Activated T-cell treated with anti-CD3 and anti-CD28 coated beads, Interleukin-2, amount 50 U/mL, for 72 hours (primary cell): ENCODE data around the gene C1QTNF12. TPM values are rescaled to one million over a fixed set of nuclear protein-coding genes. Genes with fewer than 3 reads are reported as not detected.
A peak's percentile ranks its signal among the peaks of the same experiment; 100 is the strongest.

Source experiments
- ATAC-seq, 2 donors: fragments of 150-1000 bp; cut with Tn5 transposase; replicated peaks in 1 of 2; 2 replicates each; pipeline ENCODE4 v1.10.0; 2021; ENCODE audit warnings: moderate library complexity in 2 of 2, mild to moderate bottlenecking in 1 of 2
- DNase-seq, 2 donors: peaks; one replicate each; pipeline ENCODE4 v3.0.0; 2021 to 2022; ENCODE audit warnings: mixed read lengths in 1 of 2
- H3K27ac Mint-ChIP-seq: one replicate; pipeline ENCODE4 v1.8.0; 2022; ENCODE audit warnings: mild to moderate bottlenecking, moderate library complexity, mixed read lengths
- H3K27me3 Mint-ChIP-seq: one replicate; pipeline ENCODE4 v1.8.0; 2022; ENCODE audit warnings: low read depth, mixed read lengths
- H3K36me3 Mint-ChIP-seq, 2 donors: one replicate each; pipeline ENCODE4 v1.8.0; 2022; ENCODE audit warnings: mixed read lengths in 2 of 2, mild to moderate bottlenecking in 1 of 2; ENCODE audit not compliant: insufficient read depth in 2 of 2
- H3K4me1 Mint-ChIP-seq: one replicate; pipeline ENCODE4 v1.8.0; 2022; ENCODE audit warnings: low read depth, mixed read lengths
- H3K4me3 Mint-ChIP-seq, 2 donors: one replicate each; pipeline ENCODE4 v1.8.0; 2022; ENCODE audit warnings: mild to moderate bottlenecking in 2 of 2, mixed read lengths in 2 of 2, moderate library complexity in 2 of 2
- H3K9me3 Mint-ChIP-seq, 2 donors: one replicate each; pipeline ENCODE4 v1.8.0; 2022; ENCODE audit warnings: mixed read lengths in 2 of 2
- total RNA-seq, 2 donors: library from RNA; stranded (reverse); gene quantifications; one replicate each; pipeline ENCODE4 v1.2.3, GENCODE V29; 2022

Gene C1QTNF12
- total RNA-seq, 2 donors from 2014 or later, result 8.1 to 14.2 TPM

DNA sequence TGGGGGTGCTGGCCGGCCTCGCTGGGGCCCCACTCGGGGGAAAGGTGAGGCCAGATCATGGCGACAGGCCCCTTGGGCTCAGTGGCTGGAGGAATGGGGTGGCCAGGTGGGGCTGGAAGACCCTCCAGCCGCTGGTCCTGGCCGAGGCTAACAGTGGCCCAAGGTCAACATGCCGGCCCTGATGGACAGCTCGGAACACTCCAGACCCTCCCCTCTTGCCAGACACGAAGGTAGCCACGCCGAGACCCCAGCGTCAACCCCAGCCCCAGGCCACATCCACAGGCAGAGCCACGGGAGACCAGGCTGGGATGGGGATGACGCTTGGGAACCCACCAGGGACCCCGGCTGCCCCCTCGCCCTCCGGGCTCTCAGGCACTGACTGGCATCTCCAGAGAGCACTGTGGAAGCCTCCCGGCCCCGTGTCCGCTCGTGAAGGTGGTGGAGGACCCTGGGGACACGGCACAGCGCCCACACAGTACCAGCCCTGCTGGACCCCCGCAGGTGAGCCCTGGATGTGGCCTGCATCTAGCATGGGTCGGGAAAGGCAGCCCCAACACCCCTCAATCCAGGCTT lies 905 bp upstream of the C1QTNF12 start:
- no peak overlapping the region for H3K27ac Mint-ChIP-seq
- peaks cover 19% of the 10 kb centered on the region for H3K4me1 Mint-ChIP-seq
- H3K9me3 Mint-ChIP-seq, result no peaks in the 10 kb centered on the region
- DNase-seq, result no peak
- peaks cover 0 to 3% of the 10 kb centered on the region in 2 donors for H3K36me3 Mint-ChIP-seq
- peak overlapping the region in 1 of 2 donors; percentile 49 for H3K4me3 Mint-ChIP-seq
- no peak for ATAC-seq
- no peaks in the 10 kb centered on the region for H3K27me3 Mint-ChIP-seq

DNA sequence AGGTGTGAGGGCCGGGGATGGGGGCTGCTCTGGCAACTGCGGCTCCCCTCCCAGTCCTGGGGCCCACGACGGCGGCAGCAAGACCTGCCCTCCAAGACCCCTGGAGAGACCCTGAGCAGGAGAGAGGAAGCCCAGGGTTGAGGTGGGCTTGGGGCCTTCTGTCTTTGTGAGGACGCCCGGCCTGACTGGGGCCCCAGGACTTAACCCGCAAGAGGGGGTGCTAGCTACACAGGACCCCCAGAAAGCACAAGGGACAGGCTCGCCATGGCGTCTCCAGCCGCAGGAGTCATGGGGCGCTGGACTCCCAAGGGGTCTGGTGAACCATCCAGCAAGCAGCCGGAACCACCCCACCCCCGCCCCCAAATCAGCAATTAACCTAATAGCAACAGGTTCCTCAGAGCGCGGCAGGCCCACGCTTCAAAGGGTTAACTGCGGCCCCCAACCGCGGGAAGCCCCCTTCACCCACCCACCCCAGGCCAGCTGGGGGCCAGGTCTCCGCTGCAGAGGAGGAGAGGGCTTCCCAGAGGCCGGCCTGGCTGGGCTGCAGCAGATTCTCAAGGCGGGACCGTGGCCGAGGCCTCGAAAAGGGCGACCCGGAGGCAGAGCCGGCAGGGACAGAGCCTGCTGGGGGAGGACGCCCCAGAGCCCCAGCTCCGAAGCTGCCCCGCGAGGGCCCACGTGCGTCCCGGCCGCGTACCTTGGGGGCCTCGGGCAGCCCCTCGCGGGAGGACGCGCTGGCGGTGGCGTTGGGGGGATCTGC lies 525 bp downstream of the C1QTNF12 start:
- DNase-seq, result no peak
- Mint-ChIP-seq H3K36me3 (no peaks in the 10 kb centered on the region), H3K4me3 (no peak overlapping the region), H3K4me1 (peaks cover 16% of the 10 kb centered on the region), H3K27ac (no peak overlapping the region), H3K27me3 (no peaks in the 10 kb centered on the region), H3K9me3 (no peaks in the 10 kb centered on the region)
- no peak for ATAC-seq

DNA sequence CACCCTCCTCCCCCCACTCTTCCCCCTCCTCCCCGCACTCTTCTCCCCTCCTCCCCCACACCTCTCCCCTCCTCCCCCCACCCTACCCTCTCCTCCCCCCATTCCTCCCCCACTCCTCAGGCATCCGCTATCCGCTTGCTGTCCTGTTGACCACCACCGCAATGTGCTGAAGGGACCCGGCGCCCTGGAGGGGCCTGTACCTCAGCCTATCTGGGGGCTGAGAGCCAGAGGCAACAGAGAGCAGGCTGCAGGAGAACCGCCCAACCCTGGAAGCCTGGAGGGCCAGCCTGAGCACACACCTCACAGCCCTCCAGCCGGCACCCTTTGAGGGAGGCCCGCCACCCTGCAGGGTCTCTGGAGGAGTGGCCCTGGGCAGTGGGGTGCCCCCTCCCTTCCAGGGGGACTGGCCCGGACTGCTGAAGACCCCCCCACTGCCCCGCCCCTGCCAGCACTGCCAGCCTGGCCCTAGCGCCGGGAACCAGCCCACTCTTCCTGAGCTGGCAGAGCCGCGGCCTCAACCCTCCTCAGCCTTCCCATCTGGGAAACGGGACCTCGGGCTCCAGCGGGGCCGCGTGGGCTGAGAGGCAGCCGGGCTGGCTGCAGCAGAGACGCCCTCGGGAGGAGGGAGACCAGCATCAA lies 1.2 kb downstream of the C1QTNF12 start:
- no peaks in the 10 kb centered on the region for H3K27me3 Mint-ChIP-seq
- no peak for ATAC-seq
- no peak overlapping the region for H3K4me3 Mint-ChIP-seq
- no peak overlapping the region for H3K27ac Mint-ChIP-seq
- no peak for DNase-seq
- no peaks in the 10 kb centered on the region for H3K9me3 Mint-ChIP-seq
- H3K36me3 Mint-ChIP-seq, result no peaks in the 10 kb centered on the region
- peaks cover 9% of the 10 kb centered on the region for H3K4me1 Mint-ChIP-seq

DNA sequence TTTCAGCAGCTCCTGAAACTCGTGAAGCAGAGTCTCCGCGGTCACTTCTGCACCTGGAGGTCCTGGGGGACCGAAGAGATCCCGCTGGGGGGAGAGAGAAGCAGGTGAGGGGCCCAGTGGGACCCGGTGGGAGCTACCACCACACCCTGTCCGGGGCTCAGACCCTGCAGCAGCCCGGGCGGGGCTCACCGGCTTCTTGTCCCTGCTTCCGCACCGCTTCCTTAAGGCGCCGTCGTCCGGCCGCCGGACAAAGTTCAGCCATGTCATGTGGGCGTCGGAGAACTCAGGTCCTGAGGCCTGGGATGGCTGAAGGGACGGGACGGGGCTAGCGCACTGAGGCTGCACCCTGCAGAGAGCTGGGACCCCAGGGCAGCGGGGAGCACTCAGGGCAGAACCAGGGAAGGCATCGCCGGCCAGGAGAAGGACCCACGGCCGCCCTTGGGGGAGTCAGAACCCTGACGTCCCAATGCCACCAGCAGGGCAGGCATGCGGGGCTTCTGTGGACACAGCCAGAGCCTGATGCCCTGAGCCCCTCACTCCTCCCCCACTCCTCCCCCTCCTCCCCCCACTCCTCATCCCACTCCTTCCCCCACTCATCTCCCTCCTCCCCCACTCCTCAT lies 2.2 kb downstream of the C1QTNF12 start:
- no peaks in the 10 kb centered on the region for H3K27me3 Mint-ChIP-seq
- no peak overlapping the region for H3K27ac Mint-ChIP-seq
- no peaks in the 10 kb centered on the region for H3K9me3 Mint-ChIP-seq
- no peak for ATAC-seq
- no peaks in the 10 kb centered on the region for H3K36me3 Mint-ChIP-seq
- DNase-seq, result no peak
- H3K4me1 Mint-ChIP-seq, result no peaks in the 10 kb centered on the region
- no peak overlapping the region for H3K4me3 Mint-ChIP-seq

DNA sequence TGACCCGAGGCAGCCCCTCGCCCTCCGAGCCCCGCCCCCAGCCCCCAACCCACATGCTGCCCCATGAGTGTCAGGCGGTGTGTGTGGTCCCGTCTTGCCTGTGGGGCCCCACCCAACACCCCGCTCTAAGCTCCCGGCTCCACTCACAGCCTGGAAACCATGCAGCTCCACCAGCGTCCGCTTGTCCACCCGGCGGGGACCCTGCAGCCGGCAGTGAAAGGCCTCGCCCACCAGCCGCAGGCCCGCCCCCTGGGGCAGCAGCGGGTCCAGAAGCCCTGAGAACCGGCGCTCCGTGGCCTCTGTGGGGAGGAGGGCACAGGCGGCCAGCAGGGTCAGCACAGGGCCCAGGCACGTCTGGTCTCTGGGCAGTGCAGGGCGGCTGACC lies 2.7 kb downstream of the C1QTNF12 start:
- DNase-seq (no peak), ATAC-seq (no peak)
- Mint-ChIP-seq H3K4me3 (no peak overlapping the region), H3K27me3 (no peaks in the 10 kb centered on the region), H3K9me3 (no peaks in the 10 kb centered on the region), H3K4me1 (no peaks in the 10 kb centered on the region), H3K36me3 (no peaks in the 10 kb centered on the region), H3K27ac (no peak overlapping the region)

DNA sequence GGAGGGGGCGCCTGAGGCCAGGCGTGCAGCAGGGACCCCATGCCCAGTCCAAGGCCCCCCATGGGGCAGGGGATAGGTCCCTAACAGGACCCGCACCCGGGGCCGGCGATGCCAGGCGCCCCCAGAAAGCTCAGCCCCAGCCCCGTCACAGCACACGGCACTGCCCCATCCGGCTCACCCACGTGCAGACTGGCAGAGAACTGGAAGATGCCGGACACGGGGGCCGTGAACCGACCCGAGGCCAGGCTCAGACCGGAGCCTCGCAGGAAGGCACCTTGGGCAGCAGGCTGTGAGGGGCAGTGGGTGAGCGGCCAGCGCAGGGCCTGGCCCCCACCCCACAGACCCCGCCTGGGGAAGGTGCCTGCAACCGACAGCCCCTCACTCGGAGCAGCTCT lies 3.3 kb downstream of the C1QTNF12 start:
- ATAC-seq (no peak), DNase-seq (no peak)
- H3K9me3 Mint-ChIP-seq, result no peaks in the 10 kb centered on the region
- no peaks in the 10 kb centered on the region for H3K27me3 Mint-ChIP-seq
- no peaks in the 10 kb centered on the region for H3K36me3 Mint-ChIP-seq
- H3K4me1 Mint-ChIP-seq, result no peaks in the 10 kb centered on the region
- H3K27ac Mint-ChIP-seq, result no peak overlapping the region
- H3K4me3 Mint-ChIP-seq, result no peak overlapping the region

DNA sequence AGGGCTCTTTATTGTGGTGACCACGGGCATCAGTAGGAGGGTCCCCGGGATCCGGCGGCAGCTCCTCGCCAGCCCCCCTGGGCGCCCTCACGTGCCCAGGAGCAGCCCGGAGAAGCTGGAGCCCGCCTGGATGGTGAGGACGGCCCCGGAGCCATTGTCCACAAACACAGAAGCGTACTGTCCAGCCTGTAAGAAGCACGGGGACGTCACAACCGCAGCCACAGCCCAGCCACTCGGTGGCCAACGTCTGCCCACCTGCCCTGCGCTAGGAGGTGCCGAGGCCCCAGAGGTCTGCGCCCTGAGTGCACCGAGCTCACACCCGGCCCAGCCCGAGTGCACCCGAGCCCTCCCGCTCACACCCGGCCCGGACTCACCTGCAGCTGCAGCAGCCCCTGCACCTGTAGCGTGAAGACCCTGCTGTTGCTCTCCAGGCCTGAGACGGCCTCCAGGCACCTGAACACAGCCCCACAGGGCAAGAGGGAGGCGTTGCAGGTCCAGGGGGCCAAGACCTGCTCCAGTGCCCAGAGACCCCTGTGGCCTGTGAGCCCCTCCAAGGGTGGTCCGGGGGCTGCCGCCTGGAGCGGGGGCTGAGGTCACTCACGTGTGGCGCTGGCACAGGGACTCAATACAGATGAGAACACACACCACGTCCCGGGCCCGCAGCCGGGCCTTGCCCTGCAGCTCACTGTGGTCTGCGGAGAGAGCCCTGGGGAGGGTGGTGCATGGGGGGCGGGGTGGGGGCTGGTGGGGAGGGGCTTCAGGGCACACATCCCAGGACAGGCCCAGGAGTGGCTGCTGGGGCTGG lies 3.9 kb downstream of the C1QTNF12 start:
- no peak for ATAC-seq
- no peak for DNase-seq
- no peaks in the 10 kb centered on the region for H3K27me3 Mint-ChIP-seq
- H3K4me3 Mint-ChIP-seq, result no peak overlapping the region
- H3K4me1 Mint-ChIP-seq, result no peaks in the 10 kb centered on the region
- no peaks in the 10 kb centered on the region for H3K36me3 Mint-ChIP-seq
- no peak overlapping the region for H3K27ac Mint-ChIP-seq
- H3K9me3 Mint-ChIP-seq, result no peaks in the 10 kb centered on the region

DNA sequence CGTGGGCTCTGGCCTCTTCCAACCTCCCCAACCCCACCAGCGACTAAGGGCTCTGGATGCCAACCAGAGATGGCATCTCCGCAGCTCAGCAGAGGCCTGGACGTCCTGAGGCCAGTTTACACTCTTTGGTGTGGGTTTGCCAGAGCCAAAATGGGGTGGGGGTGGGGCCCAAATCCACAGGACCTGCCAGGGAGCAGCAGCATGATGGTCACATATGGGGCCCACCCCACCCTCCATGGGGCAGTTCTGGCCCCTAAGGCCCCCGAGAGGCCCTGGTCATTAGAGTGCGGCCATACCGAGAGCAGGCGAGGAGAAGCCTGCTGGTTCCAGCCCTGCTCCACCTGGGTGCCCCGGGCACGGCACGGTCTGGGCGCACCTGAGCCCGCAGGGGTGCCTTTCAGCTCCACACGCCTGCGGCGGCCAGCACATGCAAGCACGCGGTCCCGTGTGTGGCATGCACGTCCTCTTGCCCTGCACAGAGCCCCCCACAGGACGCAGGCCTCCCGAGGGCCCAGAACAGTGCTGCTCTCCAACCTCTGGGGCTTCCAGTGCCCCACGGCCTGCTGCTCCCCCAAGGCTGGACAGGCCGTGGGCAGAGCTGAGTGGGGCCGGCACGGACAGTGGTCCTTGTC lies 4.8 kb downstream of the C1QTNF12 start:
- Mint-ChIP-seq H3K36me3 (no peaks in the 10 kb centered on the region), H3K27me3 (no peaks in the 10 kb centered on the region), H3K4me3 (no peak overlapping the region), H3K9me3 (no peaks in the 10 kb centered on the region), H3K27ac (no peak overlapping the region), H3K4me1 (no peaks in the 10 kb centered on the region)
- ATAC-seq (no peak), DNase-seq (no peak)

DNA sequence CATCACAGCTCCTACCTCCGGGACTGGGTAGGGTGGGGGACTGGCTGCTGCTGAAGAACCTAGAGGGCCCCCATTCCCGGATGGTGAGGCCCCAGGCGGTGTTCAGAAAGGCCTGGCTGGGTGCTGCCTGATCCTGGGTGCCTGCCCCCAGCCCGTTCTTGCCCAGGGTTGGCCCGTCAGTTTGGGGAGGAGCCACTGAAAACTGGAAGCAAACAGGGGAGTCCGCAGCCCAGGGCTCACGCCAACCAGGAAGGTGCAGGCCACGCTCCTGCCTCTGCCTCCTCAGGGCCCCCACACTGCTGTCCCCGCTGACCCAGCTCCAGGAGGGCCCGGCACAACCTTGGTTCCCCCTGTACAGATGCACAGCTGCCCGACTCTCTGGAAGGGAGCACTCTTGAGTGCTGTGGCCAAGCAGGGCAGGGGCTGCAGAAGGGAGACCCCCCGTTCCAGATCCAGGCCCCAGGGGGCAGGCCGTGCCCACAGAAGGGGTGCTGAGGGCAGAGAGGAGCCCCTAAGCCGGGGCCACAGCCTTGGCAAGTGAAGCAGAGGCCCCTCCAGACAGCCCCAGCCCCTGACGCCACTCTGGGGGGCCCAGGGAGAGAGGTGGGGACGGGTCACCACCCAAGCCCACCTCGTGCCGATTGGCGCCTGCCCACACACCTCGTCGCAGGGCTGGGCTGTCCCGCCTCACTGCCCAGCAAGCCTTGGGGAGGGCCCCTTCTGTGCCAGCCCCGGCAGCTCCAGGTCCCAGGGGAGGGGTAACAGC lies 5.5 kb downstream of the C1QTNF12 start:
- Mint-ChIP-seq H3K27ac (no peak overlapping the region), H3K9me3 (no peaks in the 10 kb centered on the region), H3K4me1 (no peaks in the 10 kb centered on the region), H3K27me3 (no peaks in the 10 kb centered on the region), H3K36me3 (no peaks in the 10 kb centered on the region), H3K4me3 (no peak overlapping the region)
- no peak for DNase-seq
- ATAC-seq, result no peak

DNA sequence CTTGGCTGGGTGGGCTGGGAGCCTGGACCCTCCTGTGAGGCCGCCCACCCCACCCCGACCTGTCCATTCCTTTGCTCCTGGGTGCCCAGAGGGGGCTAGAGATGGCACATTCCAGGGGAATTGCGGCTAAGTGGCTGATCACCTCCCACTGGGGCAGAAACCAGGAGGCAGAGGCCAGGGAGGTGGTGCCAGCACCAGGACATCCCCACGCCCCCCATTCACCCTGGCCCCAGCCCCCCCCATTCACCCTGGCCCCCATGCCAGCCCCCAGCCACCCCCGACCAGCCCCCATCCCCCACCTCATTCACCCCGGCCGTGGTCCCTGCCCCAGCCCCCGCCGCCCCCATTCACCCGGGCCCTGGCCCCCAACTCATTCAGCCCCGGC lies 6.2 kb downstream of the C1QTNF12 start:
- Mint-ChIP-seq H3K27ac (no peak overlapping the region), H3K27me3 (no peaks in the 10 kb centered on the region), H3K4me1 (no peaks in the 10 kb centered on the region), H3K9me3 (no peaks in the 10 kb centered on the region), H3K4me3 (no peak overlapping the region), H3K36me3 (no peaks in the 10 kb centered on the region)
- ATAC-seq (no peak), DNase-seq (no peak)

DNA sequence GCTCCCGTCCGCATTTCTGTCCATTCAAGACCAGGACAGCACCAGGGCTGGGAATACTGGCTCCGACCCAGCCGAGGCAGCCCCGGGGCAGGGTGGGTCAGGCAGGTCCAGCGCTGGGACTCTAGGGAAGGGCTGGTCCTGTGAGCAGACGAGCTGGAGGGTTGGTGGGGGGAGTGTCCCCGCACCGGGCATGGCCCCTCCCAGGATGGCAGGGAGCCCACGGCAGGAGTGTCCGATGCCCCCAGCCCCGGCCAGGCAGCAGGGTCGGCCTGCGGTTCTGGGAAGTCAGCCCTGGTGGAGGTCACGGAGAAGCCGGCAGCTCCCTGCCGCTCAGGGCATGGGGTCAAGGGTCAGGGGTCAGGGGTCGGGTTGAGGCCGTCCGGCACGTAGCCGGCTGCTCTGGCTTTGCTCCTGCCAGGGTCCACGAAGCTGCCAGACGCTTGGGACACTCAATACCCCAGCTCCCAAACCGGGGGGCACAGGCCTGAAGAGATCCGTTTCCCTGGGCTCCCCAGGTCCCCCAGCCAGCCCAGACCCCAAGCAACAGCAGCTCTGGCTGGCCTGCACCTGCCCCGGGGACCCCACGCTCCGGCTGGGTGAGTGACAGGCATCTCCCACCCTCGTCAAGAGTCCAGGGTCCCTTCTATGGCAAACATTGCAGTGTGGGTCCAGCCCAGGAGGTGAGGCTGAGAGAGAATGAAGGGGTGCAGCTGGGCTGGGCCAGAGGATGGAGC lies 6.7 kb downstream of the C1QTNF12 start:
- no peak overlapping the region for H3K4me3 Mint-ChIP-seq
- ATAC-seq (no peak), DNase-seq (no peak)
- no peaks in the 10 kb centered on the region for H3K27me3 Mint-ChIP-seq
- no peaks in the 10 kb centered on the region for H3K36me3 Mint-ChIP-seq
- no peaks in the 10 kb centered on the region for H3K9me3 Mint-ChIP-seq
- peaks cover under 1% of the 10 kb centered on the region for H3K4me1 Mint-ChIP-seq
- H3K27ac Mint-ChIP-seq, result no peak overlapping the region

DNA sequence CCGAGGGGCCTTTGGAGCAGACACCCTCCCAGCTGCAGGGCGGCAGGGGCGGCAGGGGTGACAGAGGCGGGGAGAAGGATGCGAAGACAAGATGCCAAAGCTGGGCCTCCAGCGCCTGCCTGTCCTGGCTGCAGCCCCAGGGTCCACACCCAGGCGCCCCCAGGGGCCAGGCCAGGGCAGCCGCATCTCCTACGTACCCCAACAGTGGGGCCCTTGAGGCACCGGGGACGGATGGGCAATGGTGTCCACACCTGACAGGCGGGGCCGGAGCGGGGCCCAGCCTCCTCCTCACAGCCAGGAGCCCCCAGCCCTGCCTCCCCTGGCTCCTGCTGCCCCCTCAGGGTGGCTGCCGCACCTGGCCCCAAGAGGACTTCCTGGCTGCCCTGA lies 7.3 kb downstream of the C1QTNF12 start:
- peaks cover 6% of the 10 kb centered on the region for H3K4me1 Mint-ChIP-seq
- no peaks in the 10 kb centered on the region for H3K36me3 Mint-ChIP-seq

More for the DNA sequence above, 7.3 kb downstream of the C1QTNF12 start:
- H3K9me3 Mint-ChIP-seq, result no peaks in the 10 kb centered on the region
- H3K27me3 Mint-ChIP-seq, result no peaks in the 10 kb centered on the region
- H3K4me3 Mint-ChIP-seq, result no peak overlapping the region
- DNase-seq (no peak), ATAC-seq (no peak)
- no peak overlapping the region for H3K27ac Mint-ChIP-seq
